Pancreas (tissue), 10 donors: Measurements from ENCODE around the gene SPATA13. TPM values are rescaled to one million over a fixed set of nuclear protein-coding genes. Genes with fewer than 3 reads are reported as not detected.

Experiments used
- ATAC-seq, 4 donors: fragments of 200-7000 bp; cut with Tn5 transposase; one replicate each; pipeline versions ENCODE4 v1.8.0 to v1.9.1; 2020; ENCODE audit warnings: mild to moderate bottlenecking in 4 of 4, moderate library complexity in 4 of 4
- DNase-seq, 6 donors: peaks; one replicate each; pipeline ENCODE4 v3.0.0-alpha.2; 2020
- FAIRE-seq: peaks from 2 replicates; lab custom pipeline; 2012; peaks lifted over from hg19 to GRCh38; lab: Jason Lieb, UNC
- H3K27ac ChIP-seq, 4 donors: fragments of 200-600 bp; sonication (generic); 1 replicate in 3 of 4; 2 replicates in 1 of 4; pipeline versions ENCODE4 v1.5.0 to v1.8.0; 2020
- H3K27me3 ChIP-seq, 4 donors: fragments of 200-600 bp; one replicate each; pipeline ENCODE4 v1.8.0; 2021
- H3K36me3 ChIP-seq, 3 donors: fragments of 200-600 bp; sonication (generic) in 1 of 3; one replicate each; pipeline versions ENCODE4 v1.5.0 to v1.8.0; 2020 to 2021
- H3K4me1 ChIP-seq, 3 donors: fragments of 200-600 bp; one replicate each; pipeline ENCODE4 v1.8.0; 2021
- H3K4me3 ChIP-seq, 4 donors: fragments of 200-600 bp; sonication (generic) in 2 of 4; one replicate each; pipeline versions ENCODE4 v1.5.0 to v1.8.0; 2020 to 2021
- H3K9me3 ChIP-seq, 4 donors: fragments of 200-600 bp; one replicate each; pipeline ENCODE4 v1.8.0; 2021
- WGBS, 2 donors: extraction: QIAGEN DNeasy Blood & Tissue Kit; methylation state at CpG; one replicate each; pipeline ENCODE4 v1.1.7; 2013; 5-methylcytosine and 5-hydroxymethylcytosine counted together
- intact Hi-C, 3 donors: fragments of 100-400 bp; cut with DNase I; formaldehyde crosslinking; loops; one replicate each; pipeline versions ENCODE4 v1.11.1 to v1.14.2; 2022
- polyA plus RNA-seq, 2 donors: library from polyadenylated mRNA; stranded (reverse); fragments of 200-250 nt; gene quantifications; one replicate each; pipeline ENCODE4 v1.2.3, GENCODE V29; 2013
- total RNA-seq, 6 donors: library from RNA; stranded (reverse); fragmentation: NEBNext Ultra II Directional in 4 of 6; extraction: Animal tissue kit (Norgen Biotek cat#: 25700) in 4 of 6; gene quantifications; one replicate each; pipeline versions ENCODE4 v1.2.1 to v1.2.4, GENCODE V29; 2021 to 2023
- TF ChIP-seq, protein P1 (sequence below), 4 donors: fragments of 200-600 bp; sonication (generic) in 3 of 4; IDR thresholded peaks; one replicate each; pipeline versions ENCODE4 v1.5.0 to v1.8.0; 2021; ENCODE audit warnings: antibody characterized with exemption in 4 of 4
- donor health status: healthy with polysubstance abuse.
- donor health status: DM: no; HTN: no; CAD: no; lungs with moderate emphysema.
- donor health status: DM: no; HTN: no; CAD: no.
- donor health status: control.
- donor health status: control.
- donor health status: Bipolar disorder and iron deficiency.
- donor health status: DM: yes; HTN: yes; CAD: no.
- donor health status: DM: no; HTN: no; CAD: no.
- donor health status: DM: no; HTN: no; CAD: no.
- donor health status: DM: yes; HTN: yes; CAD: no.

Gene SPATA13
- total and polyA plus RNA-seq, 8 donors = 38.1 to 71.2 (median 53.9) TPM

- FAIRE-seq = no peak
- Histone ChIP-seq H3K9me3 (no peaks in the 10 kb centered on the region), H3K36me3 (no peaks in the 10 kb centered on the region), H3K27me3 (no peaks in the 10 kb centered on the region), H3K27ac (no peak overlapping the region), H3K4me1 (peaks cover 0 to 26% (median 10%) of the 10 kb centered on the region in 3 donors), H3K4me3 (no peak overlapping the region)
- TF ChIP-seq, protein P1, sequence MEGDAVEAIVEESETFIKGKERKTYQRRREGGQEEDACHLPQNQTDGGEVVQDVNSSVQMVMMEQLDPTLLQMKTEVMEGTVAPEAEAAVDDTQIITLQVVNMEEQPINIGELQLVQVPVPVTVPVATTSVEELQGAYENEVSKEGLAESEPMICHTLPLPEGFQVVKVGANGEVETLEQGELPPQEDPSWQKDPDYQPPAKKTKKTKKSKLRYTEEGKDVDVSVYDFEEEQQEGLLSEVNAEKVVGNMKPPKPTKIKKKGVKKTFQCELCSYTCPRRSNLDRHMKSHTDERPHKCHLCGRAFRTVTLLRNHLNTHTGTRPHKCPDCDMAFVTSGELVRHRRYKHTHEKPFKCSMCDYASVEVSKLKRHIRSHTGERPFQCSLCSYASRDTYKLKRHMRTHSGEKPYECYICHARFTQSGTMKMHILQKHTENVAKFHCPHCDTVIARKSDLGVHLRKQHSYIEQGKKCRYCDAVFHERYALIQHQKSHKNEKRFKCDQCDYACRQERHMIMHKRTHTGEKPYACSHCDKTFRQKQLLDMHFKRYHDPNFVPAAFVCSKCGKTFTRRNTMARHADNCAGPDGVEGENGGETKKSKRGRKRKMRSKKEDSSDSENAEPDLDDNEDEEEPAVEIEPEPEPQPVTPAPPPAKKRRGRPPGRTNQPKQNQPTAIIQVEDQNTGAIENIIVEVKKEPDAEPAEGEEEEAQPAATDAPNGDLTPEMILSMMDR (IDR thresholded peaks at IDR 0.05) = no peak
- intact Hi-C loops = no loop called here
- DNase-seq = no peak
- 81 to 86% methylated on average over 5 of the region's 5 CpGs for WGBS, 2 donors
- ATAC-seq = peak in 1 of 4 donors; percentile 23
Measured at GRCh38 chr13:24242100-24242499, 81.6 kb downstream of the SPATA13 start.

GRCh38 chr13:24243302-24243701 lies 82.8 kb downstream of the SPATA13 start:
- WGBS, 2 donors = 59 to 73% methylated on average over 2 of the region's 2 CpGs
- ATAC-seq (peak in 2 of 4 donors; percentile 8 to 29), DNase-seq (no peak), FAIRE-seq (no peak)
- Histone ChIP-seq H3K27me3 (no peaks in the 10 kb centered on the region), H3K4me1 (peaks cover 0 to 26% (median 10%) of the 10 kb centered on the region in 3 donors), H3K9me3 (no peaks in the 10 kb centered on the region), H3K36me3 (no peaks in the 10 kb centered on the region), H3K27ac (no peak overlapping the region), H3K4me3 (no peak overlapping the region)
- TF ChIP-seq, protein P1 (IDR thresholded peaks at IDR 0.05) = no peak
- intact Hi-C loops = no loop called here

DNA sequence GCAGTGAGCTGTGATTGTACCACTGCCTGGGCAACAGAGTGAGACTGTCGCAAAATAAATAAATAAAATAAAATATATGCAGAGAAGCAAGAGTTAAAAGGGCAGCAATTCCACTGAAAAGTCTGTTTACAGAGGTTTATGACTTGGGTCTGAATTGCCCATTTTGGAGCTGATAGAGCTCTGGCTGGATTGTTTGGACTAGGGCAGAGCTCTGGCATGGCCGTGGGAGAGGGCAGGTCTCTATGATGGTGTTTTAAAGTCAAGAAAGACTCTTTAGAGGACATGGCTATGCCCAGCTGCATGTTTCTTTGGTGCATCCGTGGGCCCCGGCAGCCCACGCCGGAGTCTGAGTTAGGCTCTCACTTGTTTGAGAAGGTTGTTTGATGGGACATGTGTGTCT lies 84.3 kb downstream of the SPATA13 start:
- Histone ChIP-seq H3K27ac (no peak overlapping the region), H3K27me3 (no peaks in the 10 kb centered on the region), H3K4me1 (peaks cover 0 to 15% (median 10%) of the 10 kb centered on the region in 3 donors), H3K4me3 (no peak overlapping the region), H3K36me3 (no peaks in the 10 kb centered on the region), H3K9me3 (no peaks in the 10 kb centered on the region)
- intact Hi-C loops = no loop called here
- FAIRE-seq (no peak), ATAC-seq (no peak), DNase-seq (peak in 1 of 6 donors; percentile 23)
- TF ChIP-seq, protein P1 (IDR thresholded peaks at IDR 0.05) = no peak
- WGBS, 2 donors = 83 to 87% methylated on average over 6 of the region's 6 CpGs

DNA sequence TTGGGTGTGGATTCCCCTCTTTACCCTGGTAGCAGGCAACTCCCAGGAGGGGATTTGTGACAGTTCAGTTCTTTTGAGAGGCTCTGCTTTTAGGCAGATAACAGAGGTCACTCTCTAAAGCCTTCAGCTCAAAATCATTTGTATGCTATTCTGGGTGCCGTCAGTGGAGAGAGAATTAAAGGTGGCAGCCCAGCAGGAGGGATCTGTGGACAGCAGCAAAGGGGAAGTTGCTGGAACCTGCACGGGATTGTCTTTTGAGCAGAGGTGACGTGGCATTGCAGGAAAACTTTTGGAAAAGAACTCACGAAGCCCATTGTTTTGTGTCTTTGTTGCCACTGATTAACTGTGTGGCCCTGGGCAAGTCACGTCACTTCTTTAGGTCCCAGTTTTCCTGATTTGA lies 86.5 kb downstream of the SPATA13 start:
- Histone ChIP-seq H3K4me3 (no peak overlapping the region), H3K9me3 (no peaks in the 10 kb centered on the region), H3K36me3 (peaks cover 0 to 8% (median 2%) of the 10 kb centered on the region in 3 donors), H3K27ac (no peak overlapping the region), H3K27me3 (no peaks in the 10 kb centered on the region), H3K4me1 (no peaks in the 10 kb centered on the region)
- TF ChIP-seq, protein P1 (IDR thresholded peaks at IDR 0.05) = no peak
- DNase-seq = no peak
- no peak for FAIRE-seq
- intact Hi-C loops = no loop called here
- ATAC-seq = no peak
- WGBS, 2 donors = 65 to 73% methylated on average over 5 of the region's 5 CpGs

GRCh38 chr13:24249624-24250023 lies 89.1 kb downstream of the SPATA13 start:
- Histone ChIP-seq H3K27ac (no peak overlapping the region), H3K4me1 (no peaks in the 10 kb centered on the region), H3K9me3 (no peaks in the 10 kb centered on the region), H3K27me3 (no peaks in the 10 kb centered on the region), H3K4me3 (no peak overlapping the region), H3K36me3 (peaks cover 0 to 32% (median 4%) of the 10 kb centered on the region in 3 donors)
- 87 to 90% methylated on average over 9 of the region's 9 CpGs for WGBS, 2 donors
- FAIRE-seq (no peak), DNase-seq (no peak), ATAC-seq (peak in 1 of 4 donors; percentile 12)
- intact Hi-C loops = no loop called here
- TF ChIP-seq, protein P1 (IDR thresholded peaks at IDR 0.05) = no peak
